AG09309 (cell line): ENCODE measurements around the gene SSR4.

Experiments used
- DNase-seq: peaks from one replicate; pipeline ENCODE4 v3.0.0-alpha.2; 2010; ENCODE audit warnings: low read depth
- H3K4me3 ChIP-seq: 2 replicates; pipeline ENCODE4 v1.5.1; 2011; ENCODE audit warnings: mild to moderate bottlenecking, low read depth, low read length, moderate library complexity; ENCODE audit not compliant: control insufficient read depth
- TF ChIP-seq, protein P1 (sequence below): IDR thresholded peaks from 2 replicates; pipeline ENCODE4 v1.5.1; 2011; ENCODE audit warnings: mild to moderate bottlenecking, low read depth, low read length, inconsistent platforms; ENCODE audit not compliant: insufficient read depth, control insufficient read depth; ENCODE audit errors: missing control alignments

SSR4 gene

DNA sequence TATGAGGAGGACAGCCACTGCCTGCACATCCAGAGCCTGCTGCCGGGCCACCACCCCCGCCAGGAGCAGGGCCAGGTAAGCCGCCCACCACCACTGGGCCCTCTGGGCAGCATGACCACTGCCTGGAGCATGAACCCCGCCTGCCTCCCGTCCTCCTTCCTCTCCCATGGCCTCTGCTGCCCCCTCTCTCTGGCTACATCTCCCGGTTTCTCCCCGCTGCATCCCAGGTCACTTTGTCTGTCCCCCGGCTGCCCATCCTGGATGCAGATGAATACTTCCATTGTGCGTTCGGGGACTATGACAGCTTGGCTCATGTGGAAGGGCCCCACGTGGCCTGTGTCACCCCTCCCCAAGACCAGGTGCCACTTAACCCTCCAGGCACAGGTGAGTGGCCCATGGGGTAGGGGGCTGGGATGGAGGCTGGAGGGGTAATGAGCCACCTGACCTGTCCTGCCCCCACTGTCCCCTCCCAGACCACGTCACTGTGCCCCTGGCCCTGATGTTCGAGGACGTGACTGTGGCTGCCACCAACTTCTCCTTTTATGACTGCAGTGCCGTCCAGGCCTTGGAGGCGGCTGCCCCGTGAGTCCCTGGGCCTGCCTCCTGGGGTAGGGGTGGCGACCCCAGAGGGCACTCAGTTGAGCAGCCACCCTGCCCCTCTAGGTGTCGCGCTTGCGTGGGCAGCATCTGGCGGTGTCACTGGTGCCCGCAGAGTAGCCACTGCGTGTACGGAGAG lies 24.4 kb upstream of the SSR4 start:
- H3K4me3 ChIP-seq, result no peak overlapping the region
- DNase-seq, result no peak
- TF ChIP-seq, protein P1, sequence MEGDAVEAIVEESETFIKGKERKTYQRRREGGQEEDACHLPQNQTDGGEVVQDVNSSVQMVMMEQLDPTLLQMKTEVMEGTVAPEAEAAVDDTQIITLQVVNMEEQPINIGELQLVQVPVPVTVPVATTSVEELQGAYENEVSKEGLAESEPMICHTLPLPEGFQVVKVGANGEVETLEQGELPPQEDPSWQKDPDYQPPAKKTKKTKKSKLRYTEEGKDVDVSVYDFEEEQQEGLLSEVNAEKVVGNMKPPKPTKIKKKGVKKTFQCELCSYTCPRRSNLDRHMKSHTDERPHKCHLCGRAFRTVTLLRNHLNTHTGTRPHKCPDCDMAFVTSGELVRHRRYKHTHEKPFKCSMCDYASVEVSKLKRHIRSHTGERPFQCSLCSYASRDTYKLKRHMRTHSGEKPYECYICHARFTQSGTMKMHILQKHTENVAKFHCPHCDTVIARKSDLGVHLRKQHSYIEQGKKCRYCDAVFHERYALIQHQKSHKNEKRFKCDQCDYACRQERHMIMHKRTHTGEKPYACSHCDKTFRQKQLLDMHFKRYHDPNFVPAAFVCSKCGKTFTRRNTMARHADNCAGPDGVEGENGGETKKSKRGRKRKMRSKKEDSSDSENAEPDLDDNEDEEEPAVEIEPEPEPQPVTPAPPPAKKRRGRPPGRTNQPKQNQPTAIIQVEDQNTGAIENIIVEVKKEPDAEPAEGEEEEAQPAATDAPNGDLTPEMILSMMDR, result no peak

DNA sequence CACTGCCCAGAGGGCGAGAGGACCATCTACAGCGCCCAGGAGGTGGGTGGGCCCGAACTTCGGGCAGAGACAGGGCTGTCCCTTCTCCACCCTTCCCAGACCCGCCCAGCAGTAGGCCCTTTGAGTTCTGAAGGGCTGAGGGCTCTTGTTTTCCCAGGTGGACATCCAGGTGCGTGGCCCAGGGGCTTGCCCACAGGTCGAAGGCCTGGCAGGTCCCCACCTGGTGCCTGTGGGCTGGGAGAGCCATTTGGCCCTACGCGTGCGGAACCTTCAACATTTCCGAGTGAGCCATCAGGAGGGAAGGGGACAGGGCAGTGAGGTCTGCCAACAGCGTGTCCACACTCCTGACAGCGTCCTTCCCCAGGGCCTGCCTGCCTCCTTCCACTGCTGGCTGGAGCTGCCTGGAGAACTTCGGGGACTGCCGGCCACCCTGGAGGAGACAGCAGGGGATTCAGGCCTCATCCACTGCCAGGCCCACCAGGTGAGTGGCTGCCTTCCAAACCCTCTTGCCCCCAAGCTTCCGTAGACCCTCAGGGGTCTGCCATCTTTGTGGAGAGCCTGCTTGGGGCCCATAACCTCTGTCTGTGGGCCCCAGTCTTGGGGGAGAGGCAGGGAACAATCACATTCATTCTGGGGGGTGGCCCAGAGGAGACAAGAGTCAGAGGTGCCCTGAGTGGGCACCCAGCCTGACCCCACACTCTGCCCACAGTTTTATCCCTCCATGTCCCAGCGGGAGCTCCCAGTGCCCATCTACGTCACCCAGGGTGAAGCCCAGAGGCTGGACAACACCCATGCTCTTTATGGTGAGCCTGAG lies 23.7 kb upstream of the SSR4 start:
- DNase-seq, result no peak
- H3K4me3 ChIP-seq, result no peak overlapping the region
- TF ChIP-seq, protein P1, result no peak

DNA sequence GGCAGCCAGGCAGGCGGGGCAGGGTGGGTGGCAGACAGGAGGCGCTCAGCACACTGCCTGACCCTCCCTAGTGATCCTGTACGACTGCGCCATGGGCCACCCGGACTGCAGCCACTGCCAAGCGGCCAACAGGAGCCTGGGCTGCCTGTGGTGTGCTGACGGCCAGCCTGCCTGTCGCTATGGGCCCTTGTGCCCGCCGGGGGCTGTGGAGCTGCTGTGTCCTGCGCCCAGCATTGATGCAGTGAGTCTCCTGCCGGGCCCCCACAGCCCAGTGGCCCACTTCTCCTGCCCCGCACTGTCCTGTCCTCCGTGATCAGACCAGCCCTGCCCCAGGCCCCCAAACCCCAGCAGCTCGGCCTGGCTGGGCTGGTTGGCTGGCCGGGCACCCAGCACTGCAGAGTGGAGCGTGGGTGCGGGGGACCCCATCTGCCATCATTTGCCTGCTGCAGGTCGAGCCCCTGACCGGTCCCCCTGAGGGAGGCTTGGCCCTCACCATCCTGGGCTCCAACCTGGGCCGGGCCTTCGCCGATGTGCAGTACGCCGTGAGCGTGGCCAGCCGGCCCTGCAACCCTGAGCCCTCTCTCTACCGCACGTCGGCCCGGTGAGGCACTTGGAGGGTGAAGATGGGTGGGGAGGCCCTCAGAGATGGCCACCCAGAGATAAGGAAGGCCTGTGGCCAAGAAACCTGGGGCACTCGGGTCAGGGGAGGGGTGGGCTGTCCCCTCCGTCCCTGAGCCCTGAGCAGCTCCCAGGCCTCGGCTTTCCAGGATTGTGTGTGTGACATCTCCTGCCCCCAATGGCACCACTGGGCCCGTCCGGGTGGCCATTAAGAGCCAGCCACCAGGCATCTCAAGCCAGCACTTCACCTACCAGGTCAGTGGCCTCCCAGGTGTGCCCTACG lies 22.8 kb upstream of the SSR4 start:
- TF ChIP-seq, protein P1, result no peak
- no peak overlapping the region for H3K4me3 ChIP-seq
- no peak for DNase-seq

DNA sequence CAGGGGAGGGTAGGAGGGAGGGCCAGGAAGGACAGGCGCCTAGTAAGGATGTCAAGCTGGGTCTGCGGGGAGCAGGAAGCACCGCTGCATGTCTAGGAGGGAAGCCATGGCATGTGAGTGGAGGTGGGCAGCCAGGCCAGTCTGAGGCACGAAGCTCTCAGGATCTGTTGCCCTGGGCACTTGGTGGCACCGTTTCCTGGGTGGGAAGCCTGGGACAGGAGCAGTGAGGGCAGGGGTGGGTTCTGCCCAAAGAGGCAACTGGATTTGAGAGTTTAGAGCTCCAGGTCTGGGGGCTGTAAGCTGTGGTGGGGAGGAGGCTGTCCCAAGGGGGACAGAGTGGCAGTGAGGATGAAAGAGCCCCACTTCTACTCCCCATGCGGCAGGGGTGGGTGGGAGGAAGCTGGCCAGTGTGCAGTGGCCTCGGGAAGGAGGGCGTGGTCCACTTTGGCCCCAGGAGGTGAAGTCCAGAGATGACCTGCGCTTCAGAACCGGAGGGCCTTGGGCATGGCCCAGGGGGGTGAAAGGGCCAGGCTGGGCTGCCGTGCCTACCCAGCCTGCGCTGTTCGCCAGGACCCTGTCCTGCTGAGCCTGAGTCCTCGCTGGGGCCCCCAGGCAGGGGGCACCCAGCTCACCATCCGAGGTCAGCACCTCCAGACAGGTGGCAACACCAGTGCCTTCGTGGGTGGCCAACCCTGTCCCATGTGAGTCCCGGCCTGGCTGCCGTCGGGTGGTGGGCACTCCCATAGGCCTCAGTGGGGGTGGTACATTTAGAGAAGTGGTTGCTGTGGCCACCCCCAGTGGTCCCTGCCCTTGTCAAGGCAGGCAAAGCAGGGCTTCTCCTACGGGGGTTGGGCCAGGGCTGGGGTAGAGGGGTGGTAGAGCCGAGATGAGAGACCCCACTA lies 21.9 kb upstream of the SSR4 start:
- DNase-seq, result no peak
- no peak overlapping the region for H3K4me3 ChIP-seq
- TF ChIP-seq, protein P1, result no peak

DNA sequence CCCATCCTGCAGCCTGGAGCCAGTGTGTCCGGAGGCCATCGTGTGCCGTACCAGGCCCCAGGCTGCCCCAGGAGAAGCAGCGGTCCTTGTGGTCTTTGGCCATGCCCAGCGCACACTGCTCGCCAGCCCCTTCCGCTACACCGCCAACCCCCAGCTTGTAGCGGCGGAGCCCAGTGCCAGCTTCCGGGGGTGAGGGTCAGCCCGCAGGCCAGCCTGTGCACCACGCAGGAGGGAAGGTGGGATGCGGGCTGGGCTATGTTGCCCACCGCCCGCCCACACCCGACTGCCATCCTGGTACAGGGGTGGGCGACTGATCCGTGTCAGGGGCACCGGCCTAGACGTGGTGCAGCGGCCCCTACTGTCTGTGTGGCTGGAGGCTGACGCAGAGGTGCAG lies 21.3 kb upstream of the SSR4 start:
- no peak overlapping the region for H3K4me3 ChIP-seq
- no peak for DNase-seq
- TF ChIP-seq, protein P1, result no peak
